HuH-7 (cell line): ENCODE measurements around the gene OMP.

ENCODE experiments used
- DNase-seq: peaks from one replicate; pipeline ENCODE4 v3.0.0; 2011; ENCODE audit warnings: low spot score

The OMP gene

GRCh38 chr11:77141034-77141433 is 38.4 kb downstream of the OMP start:
- DNase-seq: no peak

DNA sequence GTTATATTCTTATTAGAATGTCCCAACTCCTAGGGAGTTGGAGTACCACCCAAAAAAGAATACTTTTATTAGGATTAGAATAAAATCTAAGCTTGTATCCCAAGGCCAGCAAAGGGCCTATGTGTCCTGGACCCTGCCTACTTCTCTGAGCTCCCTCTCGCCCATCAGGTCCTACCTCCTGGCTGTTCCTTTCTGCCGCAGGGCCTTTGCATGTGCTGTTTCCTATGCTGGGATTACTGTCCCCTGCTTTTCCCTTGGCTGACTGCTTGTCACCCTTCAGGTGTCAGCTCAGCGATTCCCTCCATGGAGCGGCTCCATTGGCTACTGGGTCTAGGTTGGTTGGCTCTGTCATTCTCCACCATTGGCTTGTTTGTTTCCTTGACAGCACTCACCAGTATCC is 38.8 kb downstream of the OMP start:
- DNase-seq: no peak

DNA sequence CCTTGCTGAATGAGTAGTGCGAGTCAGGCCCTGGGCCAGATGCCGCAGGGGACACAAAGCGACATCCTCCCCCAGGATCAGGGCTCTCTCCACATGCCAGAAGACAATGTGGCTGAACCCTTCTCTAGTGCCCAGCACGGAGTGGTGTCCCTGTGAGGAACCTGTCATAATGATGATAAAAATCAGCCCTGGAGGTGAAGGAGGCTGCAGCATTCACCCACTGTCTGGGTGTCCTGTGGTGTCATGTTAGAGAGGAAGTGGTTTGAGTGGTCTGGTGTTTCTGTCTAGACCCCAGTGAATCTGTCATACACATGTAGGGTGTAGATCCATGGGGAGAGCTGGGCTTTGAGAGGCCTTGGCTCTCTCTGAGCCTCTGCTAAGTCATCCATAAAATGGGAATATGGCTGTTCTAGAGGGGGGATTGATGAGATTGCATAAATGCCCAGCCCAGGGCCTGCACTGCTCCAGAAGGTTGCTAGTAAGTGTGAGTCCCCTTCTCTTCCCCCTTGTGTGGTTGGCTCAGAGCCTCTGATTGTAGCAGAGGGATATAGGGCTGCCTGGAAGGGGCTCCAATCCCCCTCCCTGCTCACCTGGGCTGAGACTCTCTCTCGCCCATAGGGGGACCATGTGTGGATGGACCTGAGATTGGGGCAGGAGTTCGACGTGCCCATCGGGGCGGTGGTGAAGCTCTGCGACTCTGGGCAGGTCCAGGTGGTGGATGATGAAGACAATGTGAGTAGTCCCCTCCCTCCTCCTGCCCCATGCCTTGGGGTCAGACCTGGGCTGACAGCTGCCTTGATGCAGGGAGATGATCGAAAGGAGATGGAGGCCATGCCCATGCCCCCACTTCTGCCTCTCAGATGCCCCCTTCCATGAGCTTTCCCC is 39.7 kb downstream of the OMP start:
- no peak for DNase-seq

GRCh38 chr11:77143405-77144020 is 40.9 kb downstream of the OMP start:
- no peak for DNase-seq

DNA sequence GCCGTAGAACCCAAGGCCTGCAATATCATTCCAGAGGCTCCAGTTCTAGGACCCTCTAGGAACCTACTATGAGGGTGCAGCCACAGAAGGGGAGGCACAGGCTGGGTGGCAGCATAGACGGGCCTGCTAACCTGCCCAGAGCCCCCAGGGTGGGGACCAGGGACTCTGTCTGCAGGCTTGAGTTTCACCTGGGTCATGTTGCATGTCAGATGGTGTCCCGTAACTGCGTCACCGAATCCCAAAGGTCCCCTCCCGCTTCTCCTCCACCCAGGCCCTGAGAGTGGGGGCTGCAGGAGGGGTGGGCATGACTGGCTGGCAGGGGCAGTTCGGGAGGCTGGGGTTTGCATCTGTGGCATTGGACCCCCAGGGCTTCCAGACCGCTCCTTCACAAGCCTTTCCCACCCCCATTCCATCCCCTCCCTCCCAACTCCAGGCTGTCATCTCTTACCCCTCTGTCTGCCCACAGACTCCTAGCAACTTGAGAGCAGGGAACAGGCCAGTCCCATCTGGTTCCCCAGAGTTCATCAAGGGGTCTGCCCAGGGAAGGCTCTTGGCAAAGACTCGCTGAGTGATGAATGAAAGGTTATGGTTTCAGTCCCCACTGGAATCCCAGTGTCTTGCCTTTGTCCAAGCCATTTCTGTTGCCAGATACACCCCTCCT is 41.7 kb downstream of the OMP start:
- no peak for DNase-seq

GRCh38 chr11:77144857-77145428 is 42.3 kb downstream of the OMP start:
- DNase-seq: peak; percentile 75

DNA sequence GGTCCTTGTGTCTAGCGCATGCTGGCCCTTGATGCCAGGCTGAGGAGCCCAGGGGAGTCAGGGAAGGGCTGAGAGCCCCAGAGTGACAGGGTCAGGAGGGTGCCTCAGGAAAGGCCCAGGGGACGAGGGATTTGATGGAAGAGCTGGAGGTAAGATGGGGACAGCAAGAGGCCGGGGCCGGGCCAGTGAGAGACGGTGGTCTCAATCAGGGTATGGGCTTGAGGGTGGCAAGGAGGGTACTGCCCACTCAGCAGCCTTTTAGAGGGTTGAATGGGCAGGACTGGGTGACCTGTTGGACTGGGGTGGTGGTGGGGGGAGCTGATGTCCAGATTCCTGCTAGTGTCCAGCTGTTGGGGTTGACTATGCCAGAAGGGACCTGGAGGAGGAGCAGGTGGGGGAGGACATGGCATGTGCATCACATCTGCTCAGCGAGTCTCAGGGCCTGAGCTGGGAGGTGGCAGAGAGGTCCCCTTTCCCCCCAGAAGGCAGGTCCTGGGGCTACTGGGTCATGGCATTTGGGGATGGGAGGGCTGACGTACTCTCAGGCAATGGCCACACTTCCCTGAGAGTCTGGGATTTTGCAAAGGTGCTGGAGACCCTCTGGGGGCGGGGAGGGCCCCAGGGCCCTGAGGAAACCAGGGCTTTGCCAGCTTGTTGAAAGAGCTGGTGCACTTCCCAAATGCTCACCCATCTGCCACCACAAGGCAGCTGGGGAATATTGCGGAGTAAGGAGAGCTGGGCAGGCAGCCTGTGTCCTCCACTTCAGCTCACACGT is 43.8 kb downstream of the OMP start:
- DNase-seq: no peak

GRCh38 chr11:77147036-77147315 is 44.3 kb downstream of the OMP start:
- DNase-seq: no peak

- peak; percentile 71 for DNase-seq
Observed at GRCh38 chr11:77147668-77148321, 45.2 kb downstream of the OMP start.

DNA sequence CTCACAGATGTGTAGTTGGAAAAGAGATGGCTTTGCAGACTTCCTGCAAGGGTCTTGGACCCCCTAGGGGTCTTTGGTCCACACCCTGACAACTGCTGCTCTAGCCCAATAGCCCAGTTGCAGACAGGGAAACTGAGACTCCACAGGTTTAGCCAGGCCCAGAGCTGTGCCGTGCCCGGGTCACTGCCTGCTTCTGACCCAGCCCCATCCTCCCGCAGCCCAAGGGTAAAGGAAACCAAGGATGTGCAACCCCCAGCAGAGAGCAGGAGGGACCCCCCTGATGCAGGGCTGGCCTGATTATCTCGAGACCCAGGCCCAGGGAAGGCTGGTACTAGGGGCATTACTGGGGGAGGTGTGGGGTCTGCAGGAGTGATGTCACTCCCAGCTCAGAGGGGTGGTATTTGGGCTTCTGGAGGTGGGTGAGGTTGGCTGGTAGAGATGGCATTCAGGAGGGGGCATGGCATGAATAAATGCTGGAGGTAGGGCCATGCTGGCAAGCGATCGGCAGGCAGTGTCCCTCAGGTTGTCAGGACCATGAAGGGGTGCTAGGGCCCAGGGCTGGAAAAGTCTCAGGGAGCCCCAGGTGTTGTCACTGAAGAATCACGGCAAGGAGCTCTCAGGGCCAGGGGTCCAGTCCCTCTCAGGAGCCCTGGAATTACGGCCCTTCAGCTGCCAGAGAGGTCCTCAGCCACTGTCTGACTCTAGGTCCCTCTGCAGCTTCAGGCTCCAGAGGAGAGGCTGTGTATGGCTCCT is 46.5 kb downstream of the OMP start:
- DNase-seq: no peak

DNA sequence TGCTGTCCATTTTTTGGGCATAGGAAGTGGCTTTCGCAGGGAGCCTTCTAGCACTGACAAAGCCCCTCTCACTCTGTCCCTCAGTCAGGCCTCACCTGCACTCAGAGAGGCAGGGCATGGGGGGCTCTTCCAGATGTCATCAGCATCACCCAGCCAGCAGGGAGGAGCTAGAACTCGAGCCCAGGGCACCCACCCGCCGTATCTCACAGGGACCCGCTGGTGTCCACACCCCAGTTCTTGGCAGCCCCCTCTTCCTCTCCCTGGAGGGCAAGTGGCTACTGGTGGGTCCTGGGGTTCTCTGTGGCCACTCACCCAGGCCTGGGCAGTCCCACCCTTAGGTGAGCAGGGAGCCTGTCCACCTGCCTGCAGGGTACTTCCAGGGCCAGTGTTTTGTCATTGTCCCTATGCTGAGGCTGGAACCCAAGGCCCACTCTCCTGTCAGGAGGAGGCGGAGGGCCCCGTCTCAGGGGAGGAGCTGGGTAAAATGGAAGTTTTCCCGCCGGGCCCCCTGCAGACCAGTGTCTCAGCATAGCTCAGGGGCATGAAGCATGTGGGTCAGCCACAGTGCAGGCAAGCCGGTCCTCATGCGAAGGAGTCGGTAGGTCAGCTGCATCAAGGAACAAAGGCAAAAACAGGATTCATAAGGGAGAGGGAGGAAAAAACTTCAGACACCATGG is 47.2 kb downstream of the OMP start:
- no peak for DNase-seq

DNA sequence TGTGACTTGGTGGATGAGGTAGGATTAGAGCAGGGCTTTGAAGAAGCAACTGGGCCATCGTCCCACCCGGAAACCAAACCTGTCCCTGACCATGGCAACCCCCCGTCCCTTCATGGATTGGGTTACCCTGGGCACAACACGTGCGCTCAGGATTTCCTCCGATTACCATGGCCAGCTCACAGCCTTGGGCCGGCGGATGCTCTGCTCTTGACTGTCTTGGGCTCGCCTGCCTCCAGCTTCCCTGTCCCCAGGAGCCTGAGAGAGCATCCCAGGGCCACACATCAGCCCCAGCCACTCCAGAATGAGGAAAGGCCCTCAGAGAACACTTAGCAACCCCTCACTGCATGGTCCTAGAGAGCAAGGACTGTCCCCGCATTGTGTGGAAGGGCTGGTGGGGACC is 48.2 kb downstream of the OMP start:
- no peak for DNase-seq

DNA sequence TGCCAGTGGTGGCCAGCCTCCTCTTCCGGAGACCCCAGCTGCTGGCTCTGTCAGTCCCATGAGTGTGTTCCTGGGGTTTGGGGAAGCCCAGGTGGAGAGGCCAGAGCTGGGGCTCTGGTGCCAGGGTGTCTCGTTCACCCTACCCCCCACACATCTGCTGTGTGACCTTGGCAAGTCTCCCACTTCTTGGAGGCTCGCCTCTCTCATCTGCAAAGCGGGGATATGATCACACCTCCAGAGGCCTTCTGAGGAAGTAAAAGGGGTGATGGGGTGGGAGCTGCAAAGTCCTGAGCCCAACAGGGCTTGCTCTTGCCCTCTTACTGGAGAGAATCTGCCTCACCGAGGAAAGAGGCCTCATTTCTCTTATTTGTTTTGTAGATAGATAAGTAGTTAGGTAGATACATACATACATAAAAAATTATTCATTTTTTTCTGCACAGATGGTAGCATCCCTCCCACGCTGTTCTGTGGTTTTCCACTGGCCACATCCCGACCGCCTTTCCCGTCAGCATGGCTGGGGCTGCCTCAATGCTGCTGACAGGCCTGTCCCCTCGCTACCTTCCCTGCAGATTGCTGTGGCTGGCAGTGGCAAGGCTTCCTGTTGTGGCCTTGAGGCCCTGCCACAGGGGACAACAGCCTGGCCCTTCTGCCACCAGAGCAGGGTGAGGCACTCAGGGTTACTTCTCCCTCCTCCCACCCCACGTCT is 49.3 kb downstream of the OMP start:
- DNase-seq: no peak

DNA sequence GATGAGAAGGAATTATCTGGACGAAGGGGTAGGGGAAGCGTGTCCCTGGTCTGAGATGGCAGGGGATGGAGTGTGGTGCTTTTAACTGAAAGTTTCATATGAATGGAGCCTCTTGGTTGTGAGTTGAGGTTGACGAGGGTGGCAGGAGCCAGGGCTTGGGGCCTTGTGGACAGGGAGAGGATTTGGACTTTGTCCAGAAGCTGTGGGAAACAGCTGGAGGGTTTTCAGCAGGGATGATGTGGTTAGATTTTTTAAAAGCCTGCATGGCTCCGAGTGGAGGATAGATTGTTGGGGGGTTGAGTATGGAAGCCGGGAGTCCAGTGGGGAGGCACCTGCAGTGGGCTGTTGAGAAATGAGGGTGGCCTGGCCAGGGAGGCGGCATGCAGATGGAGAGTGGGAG is 50.2 kb downstream of the OMP start:
- DNase-seq: no peak
